K562 (cell line): Measurements from ENCODE around the gene RALY. TPM values are rescaled to one million over a fixed set of nuclear protein-coding genes. Genes with fewer than 3 reads are reported as not detected.

ENCODE experiments used
- ARID2 ChIP-seq: fragments of 450-650 bp; IDR thresholded peaks from 2 replicates; pipeline ENCODE4 v1.6.1; 2017; ENCODE audit warnings: antibody characterized with exemption, mild to moderate bottlenecking
- ARID3B ChIP-seq: fragments of 250-450 bp; sonication (Bioruptor Pico); IDR thresholded peaks from 2 replicates; pipeline ENCODE4 v1.4.0; 2020; ENCODE audit warnings: borderline replicate concordance
- CHCHD3 ChIP-seq: fragments of 250-450 bp; sonication (Bioruptor Pico); IDR thresholded peaks from 2 replicates; pipeline ENCODE4 v2.1.2; 2022; ENCODE audit warnings: mild to moderate bottlenecking
- CSDE1 ChIP-seq, 2 experiments: fragments of 450-650 bp; IDR thresholded peaks; 2 replicates each; pipeline ENCODE4 v1.6.1; 2016; ENCODE audit warnings: mild to moderate bottlenecking in 1 of 2
- DACH1 ChIP-seq: fragments of 450-650 bp; IDR thresholded peaks from 2 replicates; pipeline ENCODE4 v1.6.1; 2018; ENCODE audit not compliant: partially characterized antibody
- ESRRB ChIP-seq: fragments of 250-450 bp; sonication (Bioruptor Pico); IDR thresholded peaks from 2 replicates; pipeline ENCODE4 v1.5.0; 2020; ENCODE audit warnings: mild to moderate bottlenecking, moderate library complexity, borderline replicate concordance
- GATAD2A ChIP-seq: fragments of 450-650 bp; IDR thresholded peaks from 2 replicates; pipeline ENCODE4 v1.6.1; 2017
- HNRNPL ChIP-seq: fragments of 200-400 bp; formaldehyde crosslinking; IDR thresholded peaks from 2 replicates; pipeline ENCODE4 v1.6.1; 2017; ENCODE audit warnings: low read depth, mild to moderate bottlenecking, low read length
- JUN ChIP-seq, 2 experiments: sonication (generic) in 1 of 2; formaldehyde crosslinking in 1 of 2; IDR thresholded peaks; 2 replicates each; pipeline versions ENCODE4 v1.6.1 to v1.8.0; 2012 to 2022; ENCODE audit warnings: borderline replicate concordance in 2 of 2, mild to moderate bottlenecking in 2 of 2, improper control_type of control experiment in 1 of 2, low read depth in 1 of 2, low read length in 1 of 2, missing genetic modification reagents in 1 of 2
- KDM5B ChIP-seq: fragments of 200-600 bp; sonication (generic); IDR thresholded peaks from 2 replicates; pipeline ENCODE4 v1.6.1; 2012; ENCODE audit warnings: low read depth, mild to moderate bottlenecking, moderate library complexity, low read length, control low read depth, inconsistent platforms; ENCODE audit not compliant: insufficient replicate concordance
- L3MBTL2 ChIP-seq: fragments of 450-650 bp; IDR thresholded peaks from 2 replicates; pipeline ENCODE4 v1.6.1; 2016; ENCODE audit warnings: mild to moderate bottlenecking, moderate library complexity
- MTA3 ChIP-seq: fragments of 450-650 bp; formaldehyde crosslinking; IDR thresholded peaks from 2 replicates; pipeline ENCODE4 v1.6.1; 2017; ENCODE audit warnings: mild to moderate bottlenecking, borderline replicate concordance
- POLR2B ChIP-seq: fragments of 450-650 bp; IDR thresholded peaks from 2 replicates; pipeline ENCODE4 v1.6.1; 2018; ENCODE audit warnings: low read depth; ENCODE audit not compliant: partially characterized antibody
- RBM39 ChIP-seq: fragments of 200-400 bp; formaldehyde crosslinking; optimal IDR thresholded peaks from 2 replicates; pipeline ENCODE3; 2018; ENCODE audit warnings: low read depth, low read length
- RCOR1 ChIP-seq, 2 experiments: IDR thresholded peaks; 2 replicates each; pipeline ENCODE4 v1.6.1; 2012; ENCODE audit warnings: low read depth in 2 of 2, low read length in 2 of 2, borderline replicate concordance in 1 of 2, improper control_type of control experiment in 1 of 2
- SMARCA4 ChIP-seq: fragments of 450-650 bp; IDR thresholded peaks from 2 replicates; pipeline ENCODE4 v1.6.1; 2016
- SP1 ChIP-seq: sonication (generic); formaldehyde crosslinking; IDR thresholded peaks from 2 replicates; pipeline ENCODE4 v1.8.1; 2022; ENCODE audit warnings: mild to moderate bottlenecking, missing genetic modification reagents
- THRA ChIP-seq: fragments of 450-650 bp; IDR thresholded peaks from 2 replicates; pipeline ENCODE4 v1.6.1; 2017; ENCODE audit warnings: mild to moderate bottlenecking, moderate library complexity
- YBX1 ChIP-seq: fragments of 450-650 bp; IDR thresholded peaks from 2 replicates; pipeline ENCODE4 v1.7.1; 2016; ENCODE audit warnings: mild to moderate bottlenecking
- ZC3H8 ChIP-seq: fragments of 450-650 bp; IDR thresholded peaks from 2 replicates; pipeline ENCODE4 v1.6.1; 2017
- ZFP30 ChIP-seq: fragments of 250-450 bp; sonication (Bioruptor Pico); IDR thresholded peaks from 2 replicates; pipeline ENCODE4 v1.8.0; 2022; ENCODE audit warnings: moderate library complexity, mild to moderate bottlenecking, inconsistent platforms, borderline replicate concordance
- ZKSCAN3 ChIP-seq: fragments of 250-450 bp; sonication (Bioruptor Pico); IDR thresholded peaks from 2 replicates; pipeline ENCODE4 v1.4.0; 2020
- ZNF780A ChIP-seq: fragments of 250-450 bp; sonication (Bioruptor Pico); IDR thresholded peaks from 2 replicates; pipeline ENCODE4 v1.5.0; 2021; ENCODE audit warnings: mild to moderate bottlenecking
- polyA plus RNA-seq, 8 experiments: library from polyadenylated mRNA; depleted of rRNA in 4 of 8; stranded (reverse) in 5 of 8; unstranded in 3 of 8; fragments of >200 nt; fragmentation: Nextera tagmentation in 2 of 8; fragmentation: Illumina TruSeq in 1 of 8; extraction: Ambion mirVana in 2 of 8; extraction: Trizol in 1 of 8; gene quantifications; 2 replicates each; pipeline versions ENCODE4 v1.2.1 to v1.2.3, GENCODE V29; 2011 to 2014; ENCODE audit warnings: inconsistent platforms in 1 of 8, missing spikeins in 1 of 8
- total RNA-seq, 7 experiments: library from RNA; depleted of rRNA in 6 of 7; stranded (reverse); fragments of >200 nt in 6 of 7; fragmentation: Illumina TruSeq in 2 of 7; extraction: Trizol in 2 of 7; gene quantifications; 2 replicates each; pipeline versions ENCODE4 v1.2.1 to v1.2.3, GENCODE V29; 2011 to 2021; ENCODE audit warnings: low replicate concordance in 1 of 7
- TF ChIP-seq, protein P1 (sequence below): sonication (generic); formaldehyde crosslinking; IDR thresholded peaks from 2 replicates; pipeline ENCODE4 v1.9.0; 2022; ENCODE audit warnings: mild to moderate bottlenecking, missing genetic modification reagents
- TF ChIP-seq, protein P2 (sequence below): sonication (generic); formaldehyde crosslinking; IDR thresholded peaks from 2 replicates; pipeline ENCODE4 v1.5.0; 2020; ENCODE audit warnings: missing genetic modification reagents
- TF ChIP-seq, protein P3 (sequence below): fragments of 250-450 bp; sonication (Bioruptor Pico); IDR thresholded peaks from 2 replicates; pipeline ENCODE4 v1.5.1; 2021; ENCODE audit warnings: mild to moderate bottlenecking

Gene RALY
- total and polyA plus RNA-seq, 9 of the 15 experiments (the other 6 are each of a cell fraction or from before 2014, with no cell fraction given) = 0.80 to 207 (median 128) TPM

DNA sequence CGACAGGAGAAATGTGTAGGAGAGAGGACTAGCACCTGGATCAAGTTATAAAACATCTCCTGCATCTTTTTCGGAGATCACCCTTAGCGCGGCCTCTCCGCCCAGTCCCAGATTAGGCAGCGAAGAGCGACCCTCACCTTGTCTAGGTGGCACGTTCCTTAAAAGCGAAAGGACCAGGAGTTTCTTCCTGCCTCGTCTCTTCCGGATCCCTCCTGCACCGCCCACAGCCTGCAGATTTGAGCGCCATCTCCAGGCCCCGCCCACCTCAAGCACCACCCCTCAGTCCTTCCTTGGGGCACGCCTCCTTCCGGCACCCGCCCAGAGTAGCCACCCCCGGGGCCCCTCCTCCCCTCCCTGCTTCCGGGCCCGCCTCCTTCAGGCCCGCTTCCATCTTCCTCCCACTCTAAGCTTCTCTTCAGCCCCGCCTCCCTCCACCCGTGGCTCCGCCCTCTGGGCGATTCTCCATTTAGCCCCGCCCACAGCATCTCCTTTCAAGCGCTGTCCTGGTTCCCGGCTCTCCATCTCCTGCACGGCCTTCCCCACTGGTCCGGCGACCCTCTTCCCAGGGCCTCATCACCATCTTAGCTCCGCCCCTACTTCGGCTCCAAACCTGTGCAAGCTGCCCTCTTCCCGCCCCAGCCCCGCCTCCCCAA is 662 bp upstream of the RALY start (continued):
- no peak for TF ChIP-seq ARID3B (CRISPR knock-in tag)
- TF ChIP-seq THRA = no peak
- no peak for TF ChIP-seq RBM39
- TF ChIP-seq SP1 = peak; percentile 92
- TF ChIP-seq ARID2 = no peak
- no peak for TF ChIP-seq JUN (IDR thresholded peaks at IDR 0.05; ENCODE audit: borderline replicate concordance, low read depth, low read length)
- no peak for TF ChIP-seq JUN (CRISPR knock-in tag; IDR thresholded peaks at IDR 0.05; ENCODE audit: borderline replicate concordance)
- no peak for TF ChIP-seq DACH1
- no peak for TF ChIP-seq CSDE1 (IDR thresholded peaks at IDR 0.05)
- TF ChIP-seq, protein P1, sequence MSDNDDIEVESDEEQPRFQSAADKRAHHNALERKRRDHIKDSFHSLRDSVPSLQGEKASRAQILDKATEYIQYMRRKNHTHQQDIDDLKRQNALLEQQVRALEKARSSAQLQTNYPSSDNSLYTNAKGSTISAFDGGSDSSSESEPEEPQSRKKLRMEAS = no peak
- TF ChIP-seq, protein P2, sequence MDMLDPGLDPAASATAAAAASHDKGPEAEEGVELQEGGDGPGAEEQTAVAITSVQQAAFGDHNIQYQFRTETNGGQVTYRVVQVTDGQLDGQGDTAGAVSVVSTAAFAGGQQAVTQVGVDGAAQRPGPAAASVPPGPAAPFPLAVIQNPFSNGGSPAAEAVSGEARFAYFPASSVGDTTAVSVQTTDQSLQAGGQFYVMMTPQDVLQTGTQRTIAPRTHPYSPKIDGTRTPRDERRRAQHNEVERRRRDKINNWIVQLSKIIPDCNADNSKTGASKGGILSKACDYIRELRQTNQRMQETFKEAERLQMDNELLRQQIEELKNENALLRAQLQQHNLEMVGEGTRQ (CRISPR knock-in tag) = no peak
- TF ChIP-seq ESRRB = no peak
- peak in 1 of 2 experiments; percentile 17; a peak in 2 of 4 replicates for TF ChIP-seq RCOR1 (IDR thresholded peaks at IDR 0.05; ENCODE audit: borderline replicate concordance in 1 of 2, low read depth in 2 of 2, low read length in 2 of 2)
- TF ChIP-seq KDM5B = peak; percentile 90
- no peak for TF ChIP-seq YBX1
- TF ChIP-seq ZNF780A (CRISPR knock-in tag) = no peak
- no peak for TF ChIP-seq HNRNPL
- no peak for TF ChIP-seq MTA3
- TF ChIP-seq L3MBTL2 = peak; percentile 79
- TF ChIP-seq, protein P3, sequence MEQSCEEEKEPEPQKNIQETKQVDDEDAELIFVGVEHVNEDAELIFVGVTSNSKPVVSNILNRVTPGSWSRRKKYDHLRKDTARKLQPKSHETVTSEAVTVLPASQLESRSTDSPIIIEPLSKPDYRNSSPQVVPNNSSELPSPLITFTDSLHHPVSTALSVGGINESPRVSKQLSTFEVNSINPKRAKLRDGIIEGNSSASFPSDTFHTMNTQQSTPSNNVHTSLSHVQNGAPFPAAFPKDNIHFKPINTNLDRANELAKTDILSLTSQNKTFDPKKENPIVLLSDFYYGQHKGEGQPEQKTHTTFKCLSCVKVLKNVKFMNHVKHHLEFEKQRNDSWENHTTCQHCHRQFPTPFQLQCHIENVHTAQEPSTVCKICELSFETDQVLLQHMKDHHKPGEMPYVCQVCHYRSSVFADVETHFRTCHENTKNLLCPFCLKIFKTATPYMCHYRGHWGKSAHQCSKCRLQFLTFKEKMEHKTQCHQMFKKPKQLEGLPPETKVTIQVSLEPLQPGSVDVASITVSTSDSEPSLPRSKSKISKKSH (CRISPR knock-in tag) = no peak
- TF ChIP-seq ZKSCAN3 (CRISPR knock-in tag) = no peak
- no peak for TF ChIP-seq ZC3H8
- no peak for TF ChIP-seq GATAD2A
- TF ChIP-seq SMARCA4 = 0 out of 2 replicates have a peak, but pooled peaks have one; percentile 27
- no peak for TF ChIP-seq ZFP30 (CRISPR knock-in tag)
- TF ChIP-seq CHCHD3 = no peak
- TF ChIP-seq POLR2B = peak; percentile 84
